Sigmoid colon (tissue), 7 donors: ENCODE results near the gene PLTP. TPM values are rescaled to one million over a fixed set of nuclear protein-coding genes. Genes with fewer than 3 reads are reported as not detected.

Experiments used
- DNase-seq: peaks from one replicate; pipeline ENCODE4 v3.0.0-alpha.2; 2019
- H3K27ac ChIP-seq, 4 donors: fragments of 200-600 bp; sonication (generic); one replicate each; pipeline ENCODE4 v1.5.1; 2016 to 2019; ENCODE audit warnings: mild to moderate bottlenecking in 1 of 4
- H3K27me3 ChIP-seq, 3 donors: fragments of 200-600 bp; sonication (generic); one replicate each; pipeline ENCODE4 v1.5.1; 2019; ENCODE audit warnings: mild to moderate bottlenecking in 1 of 3
- H3K36me3 ChIP-seq, 4 donors: fragments of 200-600 bp; sonication (generic); one replicate each; pipeline ENCODE4 v1.5.1; 2016 to 2019
- H3K4me1 ChIP-seq, 4 donors: fragments of 200-600 bp; sonication (generic); one replicate each; pipeline ENCODE4 v1.5.1; 2017 to 2019
- H3K4me3 ChIP-seq, 4 donors: fragments of 200-600 bp; sonication (generic); one replicate each; pipeline ENCODE4 v1.5.1; 2017 to 2019; ENCODE audit warnings: mild to moderate bottlenecking in 2 of 4, moderate library complexity in 1 of 4
- H3K9me3 ChIP-seq, 4 donors: fragments of 200-600 bp in 3 of 4; sonication (generic) in 3 of 4; one replicate each; pipeline versions ENCODE4 v1.5.1 to v1.6.1; 2013 to 2019
- EP300 ChIP-seq, 4 donors: sonication (generic); formaldehyde crosslinking; IDR thresholded peaks; one replicate each; pipeline ENCODE4 v1.6.1; 2017; ENCODE audit warnings: antibody characterized with exemption in 4 of 4
- POLR2A ChIP-seq, 2 donors: fragments of 450-650 bp; IDR thresholded peaks; one replicate each; pipeline ENCODE4 v1.6.1; 2016; ENCODE audit warnings: antibody characterized with exemption in 2 of 2, mild to moderate bottlenecking in 2 of 2, moderate library complexity in 2 of 2
- POLR2AphosphoS5 ChIP-seq, 4 donors: sonication (generic); formaldehyde crosslinking; IDR thresholded peaks; one replicate each; pipeline ENCODE4 v1.6.1; 2017; ENCODE audit warnings: antibody characterized with exemption in 4 of 4
- WGBS, 2 donors: extraction: QIAGEN DNeasy Blood & Tissue Kit; methylation state at CpG; one replicate each; pipeline ENCODE4 v1.1.7; 2013; 5-methylcytosine and 5-hydroxymethylcytosine counted together
- intact Hi-C: fragments of 100-400 bp; cut with DNase I; formaldehyde crosslinking; loops from one replicate; pipeline ENCODE4 v1.15.1; 2023
- polyA plus RNA-seq, 3 donors: library from polyadenylated mRNA; stranded (reverse); fragments of 200-250 nt; gene quantifications; one replicate each; pipeline ENCODE4 v1.2.3, GENCODE V29; 2013
- total RNA-seq, 4 donors: library from RNA; depleted of rRNA; stranded (reverse); fragments of >200 nt; gene quantifications; one replicate each; pipeline ENCODE4 v1.1.0, GENCODE V29; 2016
- TF ChIP-seq, protein P1 (sequence below), 4 experiments: fragments of 450-650 bp in 3 of 4; fragments of 200-600 bp in 1 of 4; IDR thresholded peaks; one replicate each; pipeline ENCODE4 v1.5.1; 2016 to 2019; ENCODE audit warnings: antibody characterized with exemption in 4 of 4, mild to moderate bottlenecking in 3 of 4, moderate library complexity in 2 of 4
- donor health status: healthy with polysubstance abuse.
- donor health status: Bipolar disorder and iron deficiency.
- donor health status: healthy.

PLTP gene
- total and polyA plus RNA-seq, 7 donors, result 36.6 to 296 (median 68.7) TPM

GRCh38 chr20:45946149-45946970, 34.4 kb upstream of the PLTP start:
- Histone ChIP-seq H3K36me3 (peaks cover 64 to 99% (median 83%) of the 10 kb centered on the region in 4 donors), H3K27me3 (no peaks in the 10 kb centered on the region), H3K4me3 (no peak overlapping the region), H3K27ac (peak overlapping the region in 3 of 4 donors; percentile 43 to 46 (median 45)), H3K9me3 (no peaks in the 10 kb centered on the region), H3K4me1 (peaks cover 0 to 4% (median 0%) of the 10 kb centered on the region in 4 donors)
- 82 to 85% methylated on average over 20 of the region's 20 CpGs for WGBS, 2 donors
- TF ChIP-seq, protein P1, sequence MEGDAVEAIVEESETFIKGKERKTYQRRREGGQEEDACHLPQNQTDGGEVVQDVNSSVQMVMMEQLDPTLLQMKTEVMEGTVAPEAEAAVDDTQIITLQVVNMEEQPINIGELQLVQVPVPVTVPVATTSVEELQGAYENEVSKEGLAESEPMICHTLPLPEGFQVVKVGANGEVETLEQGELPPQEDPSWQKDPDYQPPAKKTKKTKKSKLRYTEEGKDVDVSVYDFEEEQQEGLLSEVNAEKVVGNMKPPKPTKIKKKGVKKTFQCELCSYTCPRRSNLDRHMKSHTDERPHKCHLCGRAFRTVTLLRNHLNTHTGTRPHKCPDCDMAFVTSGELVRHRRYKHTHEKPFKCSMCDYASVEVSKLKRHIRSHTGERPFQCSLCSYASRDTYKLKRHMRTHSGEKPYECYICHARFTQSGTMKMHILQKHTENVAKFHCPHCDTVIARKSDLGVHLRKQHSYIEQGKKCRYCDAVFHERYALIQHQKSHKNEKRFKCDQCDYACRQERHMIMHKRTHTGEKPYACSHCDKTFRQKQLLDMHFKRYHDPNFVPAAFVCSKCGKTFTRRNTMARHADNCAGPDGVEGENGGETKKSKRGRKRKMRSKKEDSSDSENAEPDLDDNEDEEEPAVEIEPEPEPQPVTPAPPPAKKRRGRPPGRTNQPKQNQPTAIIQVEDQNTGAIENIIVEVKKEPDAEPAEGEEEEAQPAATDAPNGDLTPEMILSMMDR (IDR thresholded peaks at IDR 0.05), result no peak
- TF ChIP-seq POLR2AphosphoS5 (IDR thresholded peaks at IDR 0.05) (peak in 1 of 4 donors; percentile 60), EP300 (IDR thresholded peaks at IDR 0.05) (no peak)
- DNase-seq, result peak; percentile 87
- intact Hi-C loops, result no loop called here

DNA sequence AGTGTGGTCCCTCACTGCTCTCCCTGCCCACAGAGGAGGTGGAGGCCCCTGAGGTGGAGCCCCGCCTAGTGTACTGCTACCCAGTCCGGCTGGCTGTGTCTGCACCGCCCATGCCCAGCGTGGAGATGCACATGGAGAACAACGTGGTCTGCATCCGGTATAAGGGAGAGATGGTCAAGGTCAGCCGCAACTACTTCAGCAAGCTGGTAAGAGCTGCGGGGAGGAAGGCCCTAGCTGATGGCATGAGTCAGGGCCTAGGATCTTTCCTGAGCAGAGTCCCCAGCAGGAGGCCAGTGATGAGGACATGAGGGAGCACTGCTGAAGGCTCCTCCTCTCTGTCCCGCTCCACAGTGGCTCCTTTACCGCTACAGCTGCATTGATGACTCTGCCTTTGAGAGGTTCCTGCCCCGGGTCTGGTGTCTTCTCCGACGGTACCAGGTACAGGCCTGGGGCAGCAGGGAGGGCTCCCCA, 33.8 kb upstream of the PLTP start:
- Histone ChIP-seq H3K27ac (peak overlapping the region in 3 of 4 donors; percentile 43 to 46 (median 45)), H3K4me3 (no peak overlapping the region), H3K27me3 (no peaks in the 10 kb centered on the region), H3K4me1 (peaks cover 0 to 4% (median 0%) of the 10 kb centered on the region in 4 donors), H3K36me3 (peaks cover 66 to 99% (median 87%) of the 10 kb centered on the region in 4 donors), H3K9me3 (no peaks in the 10 kb centered on the region)
- intact Hi-C loops, result no loop called here
- TF ChIP-seq POLR2A (IDR thresholded peaks at IDR 0.05) (no peak), EP300 (IDR thresholded peaks at IDR 0.05) (no peak), POLR2AphosphoS5 (IDR thresholded peaks at IDR 0.05) (no peak)
- TF ChIP-seq, protein P1 (IDR thresholded peaks at IDR 0.05), result no peak
- no peak for DNase-seq
- 83 to 88% methylated on average over 13 of the region's 13 CpGs for WGBS, 2 donors

DNA sequence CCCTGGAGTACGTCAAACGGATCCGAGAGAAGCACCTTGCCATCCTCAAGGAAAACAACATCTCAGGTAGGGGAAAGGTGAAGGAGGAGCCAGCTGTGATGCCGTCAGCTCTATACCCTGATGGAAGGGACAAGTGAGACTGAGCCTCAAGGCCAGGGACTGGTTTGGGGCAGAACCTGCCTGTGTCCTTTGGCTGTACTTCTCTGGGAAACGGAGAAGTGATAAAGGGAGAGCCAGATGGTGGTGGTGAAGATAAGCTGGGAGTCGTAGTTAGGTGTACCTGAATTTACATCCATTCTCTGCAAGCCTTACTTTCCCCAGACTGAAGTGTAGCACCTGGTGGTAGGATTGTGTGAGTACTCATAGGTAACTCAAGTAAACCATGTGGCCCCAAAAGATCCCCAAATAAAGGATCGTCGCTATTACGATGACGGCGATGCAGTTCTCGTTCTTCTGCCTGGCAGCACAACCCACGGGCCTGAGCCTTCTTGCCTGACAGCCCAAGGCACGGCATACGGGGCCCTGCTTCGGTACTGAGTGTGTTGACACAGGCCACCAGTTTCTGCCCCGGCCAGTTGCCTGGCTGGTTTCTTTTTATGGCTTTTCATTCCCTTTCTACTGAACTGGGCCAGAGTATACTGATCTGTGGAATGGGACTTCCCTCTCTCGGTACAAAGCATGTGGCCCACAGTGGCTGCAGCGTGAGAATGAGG, 33.2 kb upstream of the PLTP start:
- Histone ChIP-seq H3K27ac (no peak overlapping the region), H3K9me3 (no peaks in the 10 kb centered on the region), H3K4me3 (no peak overlapping the region), H3K36me3 (peaks cover 66 to 99% (median 90%) of the 10 kb centered on the region in 4 donors), H3K4me1 (peaks cover 0 to 4% (median 0%) of the 10 kb centered on the region in 4 donors), H3K27me3 (no peaks in the 10 kb centered on the region)
- no peak for DNase-seq
- 88 to 92% methylated on average over 19 of the region's 19 CpGs for WGBS, 2 donors
- TF ChIP-seq POLR2AphosphoS5 (IDR thresholded peaks at IDR 0.05) (no peak), EP300 (IDR thresholded peaks at IDR 0.05) (no peak), POLR2A (IDR thresholded peaks at IDR 0.05) (no peak)
- TF ChIP-seq, protein P1 (IDR thresholded peaks at IDR 0.05), result no peak
- intact Hi-C loops, result no loop called here

DNA sequence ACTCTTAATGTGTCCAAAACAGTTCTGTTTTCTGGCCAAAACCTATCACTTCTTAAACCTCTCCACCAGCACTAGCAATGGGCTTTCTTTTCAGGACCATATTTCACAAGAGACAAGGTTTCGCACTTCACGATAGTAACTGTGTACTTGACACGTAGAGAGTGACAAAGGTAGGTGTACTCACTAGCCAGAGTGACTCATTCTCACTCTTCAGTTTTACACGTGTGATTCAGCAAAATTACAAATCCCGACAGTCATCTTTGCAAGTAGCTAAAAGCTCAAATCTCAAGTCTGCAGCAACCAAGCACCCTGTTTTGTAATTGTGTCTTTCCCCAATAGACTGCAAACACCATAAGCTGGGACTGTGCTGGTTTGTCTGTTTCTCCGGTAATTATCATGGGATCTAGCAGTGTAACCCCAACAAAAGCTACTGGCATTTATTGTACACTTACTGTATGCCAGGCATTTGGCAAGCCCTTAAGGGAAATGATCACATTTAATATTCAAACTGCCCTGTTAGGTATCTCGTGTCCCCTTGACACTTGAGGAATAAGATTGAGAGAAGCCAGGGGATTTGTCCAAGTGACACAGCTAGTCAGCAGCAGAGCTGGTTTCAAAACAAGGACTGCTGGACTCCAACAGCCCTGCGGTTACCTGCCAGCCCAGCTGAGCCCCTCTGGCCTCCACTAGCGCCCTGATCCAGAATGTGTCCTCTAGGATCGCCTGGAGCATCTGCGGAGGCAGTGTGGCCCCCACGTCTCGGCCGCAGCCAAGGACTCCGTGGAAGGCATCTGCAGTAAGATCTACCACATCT, 32.4 kb upstream of the PLTP start:
- Histone ChIP-seq H3K27ac (no peak overlapping the region), H3K27me3 (no peaks in the 10 kb centered on the region), H3K4me1 (peaks cover 0 to 4% (median 0%) of the 10 kb centered on the region in 4 donors), H3K36me3 (peaks cover 66 to 99% (median 90%) of the 10 kb centered on the region in 4 donors), H3K9me3 (no peaks in the 10 kb centered on the region), H3K4me3 (no peak overlapping the region)
- no peak for TF ChIP-seq POLR2AphosphoS5 (IDR thresholded peaks at IDR 0.05)
- no peak for TF ChIP-seq EP300 (IDR thresholded peaks at IDR 0.05)
- TF ChIP-seq, protein P1 (IDR thresholded peaks at IDR 0.05), result no peak
- TF ChIP-seq POLR2A (IDR thresholded peaks at IDR 0.05), result no peak
- WGBS, 2 donors, result 90 to 91% methylated on average over 15 of the region's 15 CpGs
- DNase-seq, result no peak
- intact Hi-C loops, result no loop called here
